NAMALWA (cell line): ENCODE results near the gene WDR18.

Experiments used
- DNase-seq: peaks from one replicate; pipeline ENCODE4 v3.0.0-alpha.2; 2015; ENCODE audit warnings: low spot score

The WDR18 gene

GRCh38 chr19:1042689-1043511 is 58.8 kb downstream of the WDR18 start:
- DNase-seq = no peak
